Measurements from ENCODE around the gene TMPRSS4. TPM values are rescaled to one million over a fixed set of nuclear protein-coding genes. Genes with fewer than 3 reads are reported as not detected.

TMPRSS4 gene
- total RNA-seq, 5 donors from 2014 or later (not counting 1 experiment from before 2014, with no cell fraction given): 0.51 to 0.66 TPM; not detected in 3

GRCh38 chr11:118152020-118152551, 75.2 kb downstream of the TMPRSS4 start:
- H3K27ac Mint-ChIP-seq: no peak overlapping the region
- WGBS (ENCODE audit: insufficient coverage): 62% methylated on average over 3 of the region's 16 CpGs
- H3K4me3 Mint-ChIP-seq: peak overlapping the region; percentile 24 to 47 (median 31)
- H3K27me3 Mint-ChIP-seq: peaks cover 48 to 62% of the 10 kb centered on the region in 2 donors
- Histone ChIP-seq H3K4me1 (ENCODE audit: control insufficient read depth in 1 of 2, extremely low read depth in 1 of 2, insufficient read depth in 2 of 2, low read length in 2 of 2) (peaks cover 0 to 25% of the 10 kb centered on the region in 2 experiments), H3K27me3 (replicated peaks in 1 of 2; ENCODE audit: control insufficient read depth in 2 of 2, extremely low read depth in 1 of 2, insufficient read depth in 2 of 2, low read length in 1 of 2) (peaks cover 24 to 70% of the 10 kb centered on the region in 2 experiments), H3K4me3 (ENCODE audit: control insufficient read depth in 1 of 2, extremely low read depth in 1 of 2, low read length in 1 of 2) (no peak overlapping the region), H3K9me3 (no peaks in the 10 kb centered on the region), H3K27ac (ENCODE audit: low read length) (no peak overlapping the region), H3K36me3 (ENCODE audit: control insufficient read depth in 2 of 2, extremely low read depth in 1 of 2, insufficient read depth in 1 of 2, low read length in 1 of 2) (no peaks in the 10 kb centered on the region)
- DNase-seq: no peak
- ATAC-seq (replicated peaks in 1 of 4): no peak
- CTCF ChIA-PET: no interaction called here
- H3K4me1 Mint-ChIP-seq: peaks cover 13 to 15% (median 14%) of the 10 kb centered on the region in 3 donors
- POLR2A ChIA-PET: interaction anchor here in 1 of 2 donors (0.6 kb wide), 1 partner anchor 11 kb away, joined by 5 read pairs; no protein-coding TSS in a partner anchor
- no peaks in the 10 kb centered on the region for H3K9me3 Mint-ChIP-seq
- no peaks in the 10 kb centered on the region for H3K36me3 Mint-ChIP-seq

- Mint-ChIP-seq H3K4me1 (peaks cover 13 to 19% (median 16%) of the 10 kb centered on the region in 3 donors), H3K27me3 (peaks cover 55 to 69% of the 10 kb centered on the region in 2 donors), H3K9me3 (no peaks in the 10 kb centered on the region), H3K27ac (no peak within 1 kb of the TSS), H3K36me3 (no peaks in the 10 kb centered on the region), H3K4me3 (peak within 1 kb of the TSS; percentile 41 to 75 (median 47))
- CTCF ChIA-PET: no interaction called here
- no peaks in the 10 kb centered on the region for H3K9me3 ChIP-seq
- POLR2A ChIA-PET: interaction anchor here in 1 of 2 donors (0.6 kb wide), 1 partner anchor 12 kb away, joined by 5 read pairs; no protein-coding TSS in a partner anchor
- ATAC-seq (replicated peaks in 1 of 4) (peak; percentile 56 to 66 (median 62)), DNase-seq (peak in 3 of 35 experiments; percentile 11 to 37 (median 17))
- peaks cover 24 to 73% of the 10 kb centered on the region in 2 experiments for H3K27me3 ChIP-seq (replicated peaks in 1 of 2; ENCODE audit: control insufficient read depth in 2 of 2, extremely low read depth in 1 of 2, insufficient read depth in 2 of 2, low read length in 1 of 2)
- H3K36me3 ChIP-seq (ENCODE audit: control insufficient read depth in 2 of 2, extremely low read depth in 1 of 2, insufficient read depth in 1 of 2, low read length in 1 of 2): no peaks in the 10 kb centered on the region
- H3K4me1 ChIP-seq (ENCODE audit: control insufficient read depth in 1 of 2, extremely low read depth in 1 of 2, insufficient read depth in 2 of 2, low read length in 2 of 2): peaks cover 0 to 26% of the 10 kb centered on the region in 2 experiments
- 2% methylated on average over 84 of the region's 88 CpGs for WGBS (ENCODE audit: insufficient coverage)
- H3K27ac ChIP-seq (ENCODE audit: low read length): no peak within 1 kb of the TSS
- peak within 1 kb of the TSS; percentile 15 to 65 for H3K4me3 ChIP-seq (ENCODE audit: control insufficient read depth in 1 of 2, extremely low read depth in 1 of 2, low read length in 1 of 2)
Measured at GRCh38 chr11:118152552-118153471, 75.9 kb downstream of the TMPRSS4 start, which contains the start of gene SCN4B. Gene SCN4B (minus strand): TSS chr11:118152823. CDS start chr11:118152673, 150 bp downstream.

GRCh38 chr11:118153516-118153915, 76.6 kb downstream of the TMPRSS4 start:
- WGBS (ENCODE audit: insufficient coverage): 13% methylated on average over 3 of the region's 16 CpGs
- H3K27ac Mint-ChIP-seq: no peak overlapping the region
- POLR2A ChIA-PET: no interaction called here
- peaks cover 13 to 21% (median 16%) of the 10 kb centered on the region in 3 donors for H3K4me1 Mint-ChIP-seq
- ATAC-seq (replicated peaks in 1 of 4): no peak
- peak overlapping the region; percentile 39 to 75 (median 41) for H3K4me3 Mint-ChIP-seq
- H3K9me3 Mint-ChIP-seq: no peaks in the 10 kb centered on the region
- Histone ChIP-seq H3K27me3 (replicated peaks in 1 of 2; ENCODE audit: control insufficient read depth in 2 of 2, extremely low read depth in 1 of 2, insufficient read depth in 2 of 2, low read length in 1 of 2) (peaks cover 24 to 80% of the 10 kb centered on the region in 2 experiments), H3K36me3 (ENCODE audit: control insufficient read depth in 2 of 2, extremely low read depth in 1 of 2, insufficient read depth in 1 of 2, low read length in 1 of 2) (no peaks in the 10 kb centered on the region), H3K4me3 (ENCODE audit: control insufficient read depth in 1 of 2, extremely low read depth in 1 of 2, low read length in 1 of 2) (no peak overlapping the region), H3K27ac (ENCODE audit: low read length) (no peak overlapping the region), H3K9me3 (no peaks in the 10 kb centered on the region), H3K4me1 (ENCODE audit: control insufficient read depth in 1 of 2, extremely low read depth in 1 of 2, insufficient read depth in 2 of 2, low read length in 2 of 2) (peaks cover 0 to 26% of the 10 kb centered on the region in 2 experiments)
- H3K36me3 Mint-ChIP-seq: no peaks in the 10 kb centered on the region
- DNase-seq: no peak
- CTCF ChIA-PET: no interaction called here
- H3K27me3 Mint-ChIP-seq: peaks cover 62 to 76% of the 10 kb centered on the region in 2 donors

- DNase-seq (no peak), ATAC-seq (replicated peaks in 1 of 4) (no peak)
- Mint-ChIP-seq H3K4me3 (peak overlapping the region; percentile 21 to 75 (median 39)), H3K9me3 (no peaks in the 10 kb centered on the region), H3K27ac (no peak overlapping the region), H3K27me3 (peaks cover 64 to 76% of the 10 kb centered on the region in 2 donors), H3K36me3 (no peaks in the 10 kb centered on the region), H3K4me1 (peaks cover 13 to 21% (median 16%) of the 10 kb centered on the region in 3 donors)
- Histone ChIP-seq H3K27ac (ENCODE audit: low read length) (no peak overlapping the region), H3K4me1 (ENCODE audit: control insufficient read depth in 1 of 2, extremely low read depth in 1 of 2, insufficient read depth in 2 of 2, low read length in 2 of 2) (peaks cover 0 to 26% of the 10 kb centered on the region in 2 experiments), H3K9me3 (no peaks in the 10 kb centered on the region), H3K27me3 (replicated peaks in 1 of 2; ENCODE audit: control insufficient read depth in 2 of 2, extremely low read depth in 1 of 2, insufficient read depth in 2 of 2, low read length in 1 of 2) (peaks cover 24 to 84% of the 10 kb centered on the region in 2 experiments), H3K36me3 (ENCODE audit: control insufficient read depth in 2 of 2, extremely low read depth in 1 of 2, insufficient read depth in 1 of 2, low read length in 1 of 2) (no peaks in the 10 kb centered on the region), H3K4me3 (ENCODE audit: control insufficient read depth in 1 of 2, extremely low read depth in 1 of 2, low read length in 1 of 2) (no peak overlapping the region)
- ChIA-PET CTCF (no interaction called here), POLR2A (no interaction called here)
- WGBS (ENCODE audit: insufficient coverage): 94% methylated on average over 10 of the region's 11 CpGs
Measured at GRCh38 chr11:118153976-118154375, 77.1 kb downstream of the TMPRSS4 start.

- peak overlapping the region in 1 of 3 donors; percentile 75 for H3K4me3 Mint-ChIP-seq
- no peaks in the 10 kb centered on the region for H3K36me3 Mint-ChIP-seq
- DNase-seq: no peak
- peaks cover 70 to 77% of the 10 kb centered on the region in 2 donors for H3K27me3 Mint-ChIP-seq
- no peaks in the 10 kb centered on the region for H3K36me3 ChIP-seq (ENCODE audit: control insufficient read depth in 2 of 2, extremely low read depth in 1 of 2, insufficient read depth in 1 of 2, low read length in 1 of 2)
- H3K27ac ChIP-seq (ENCODE audit: low read length): no peak overlapping the region
- 100% methylated on average over 1 of the region's 1 CpG for WGBS (ENCODE audit: insufficient coverage)
- no peak overlapping the region for H3K27ac Mint-ChIP-seq
- ChIA-PET CTCF (no interaction called here), POLR2A (interaction anchor here in 1 of 2 donors (0.6 kb wide), 1 partner anchor 328 kb away, joined by 3 read pairs; no protein-coding TSS in a partner anchor)
- no peak for ATAC-seq (replicated peaks in 1 of 4)
- H3K4me1 Mint-ChIP-seq: peaks cover 13 to 21% (median 16%) of the 10 kb centered on the region in 3 donors
- H3K27me3 ChIP-seq (replicated peaks in 1 of 2; ENCODE audit: control insufficient read depth in 2 of 2, extremely low read depth in 1 of 2, insufficient read depth in 2 of 2, low read length in 1 of 2): peaks cover 24 to 84% of the 10 kb centered on the region in 2 experiments
- H3K9me3 Mint-ChIP-seq: no peaks in the 10 kb centered on the region
- H3K4me1 ChIP-seq (ENCODE audit: control insufficient read depth in 1 of 2, extremely low read depth in 1 of 2, insufficient read depth in 2 of 2, low read length in 2 of 2): peaks cover 0 to 26% of the 10 kb centered on the region in 2 experiments
- H3K9me3 ChIP-seq: no peaks in the 10 kb centered on the region
- H3K4me3 ChIP-seq (ENCODE audit: control insufficient read depth in 1 of 2, extremely low read depth in 1 of 2, low read length in 1 of 2): no peak overlapping the region
Measured at GRCh38 chr11:118154641-118155040, 77.8 kb downstream of the TMPRSS4 start.
